OCI-LY3 (cell line): ENCODE measurements around the gene GPATCH4.

ENCODE experiments used
- H2AFZ ChIP-seq: fragments of 200-600, 300-600 bp; shearing (Covaris generic); 2 replicates; pipeline ENCODE4 v1.6.0; 2014; ENCODE audit warnings: antibody characterized with exemption, low read depth, low read length
- H3K27ac ChIP-seq: fragments of 200-600, 300-600 bp; sonication (generic); 2 replicates; pipeline ENCODE4 v1.5.1; 2014; ENCODE audit warnings: mild to moderate bottlenecking, low read length, moderate library complexity, mixed read lengths
- H3K27me3 ChIP-seq: fragments of 200-600, 300-600 bp; sonication (generic); 2 replicates; pipeline ENCODE4 v1.6.1; 2014; ENCODE audit warnings: low read depth, low read length, mixed read lengths
- H3K36me3 ChIP-seq: fragments of 200-600, 300-600 bp; sonication (generic); replicated peaks from 2 replicates; pipeline ENCODE3; 2014; ENCODE audit warnings: low read depth, low read length, mixed read lengths
- H3K4me1 ChIP-seq: fragments of 300-600, 200-600 bp; sonication (generic); 2 replicates; pipeline ENCODE4 v1.6.1; 2014; ENCODE audit warnings: low read length, mixed read lengths
- H3K4me2 ChIP-seq: fragments of 200-600, 300-600 bp; sonication (generic); 2 replicates; pipeline ENCODE4 v1.6.1; 2014; ENCODE audit warnings: low read length, mixed read lengths
- H3K4me3 ChIP-seq: fragments of 300-600, 200-600 bp; sonication (generic); 2 replicates; pipeline ENCODE4 v1.5.1; 2014; ENCODE audit warnings: antibody characterized with exemption, mild to moderate bottlenecking, low read length, moderate library complexity
- H3K79me2 ChIP-seq: fragments of 300-600, 200-600 bp; shearing (Covaris generic); 2 replicates; pipeline ENCODE4 v1.6.1; 2014; ENCODE audit warnings: mild to moderate bottlenecking, low read length, mixed read lengths
- H3K9ac ChIP-seq: fragments of 300-600, 200-600 bp; shearing (Covaris generic); 2 replicates; pipeline ENCODE4 v1.6.0; 2014; ENCODE audit warnings: mild to moderate bottlenecking, low read length, moderate library complexity
- H3K9me3 ChIP-seq: fragments of 200-600, 300-600 bp; shearing (Covaris generic); 2 replicates; pipeline ENCODE4 v1.6.1; 2014; ENCODE audit warnings: low read length, mixed read lengths; ENCODE audit not compliant: insufficient read depth
- H4K20me1 ChIP-seq: fragments of 200-600, 300-600 bp; sonication (generic); 2 replicates; pipeline ENCODE4 v1.6.1; 2016; ENCODE audit warnings: low read length, mixed read lengths; ENCODE audit not compliant: insufficient read depth
- CTCF ChIP-seq: fragments of 200-600, 300-600 bp; sonication (generic); IDR thresholded peaks from 2 replicates; pipeline ENCODE4 v1.5.1; 2014; ENCODE audit warnings: antibody characterized with exemption, low read length, low read depth
- EZH2phosphoT487 ChIP-seq: fragments of 200-600 bp; shearing (Covaris generic); IDR thresholded peaks from 2 replicates; pipeline ENCODE4 v1.6.1; 2018; ENCODE audit warnings: antibody characterized with exemption, mixed run types, low read depth

Gene GPATCH4

GRCh38 chr1:156646738-156647211, 45.5 kb upstream of the GPATCH4 start:
- H3K36me3 ChIP-seq: no peaks in the 10 kb centered on the region
- H3K27me3 ChIP-seq: peaks cover 51% of the 10 kb centered on the region
- TF ChIP-seq EZH2phosphoT487 (no peak), CTCF (no peak)
- H4K20me1 ChIP-seq: peaks cover 11% of the 10 kb centered on the region; the same call in 1 of the 2 replicates
- no peaks in the 10 kb centered on the region for H3K9me3 ChIP-seq
- H3K9ac ChIP-seq: no peak overlapping the region
- H3K4me3 ChIP-seq: no peak overlapping the region
- H3K27ac ChIP-seq: no peak overlapping the region
- no peak overlapping the region for H2AFZ ChIP-seq
- H3K79me2 ChIP-seq: no peaks in the 10 kb centered on the region
- H3K4me2 ChIP-seq: no peak overlapping the region
- no peaks in the 10 kb centered on the region for H3K4me1 ChIP-seq

GRCh38 chr1:156645666-156646065, 44.4 kb upstream of the GPATCH4 start:
- Histone ChIP-seq H3K4me3 (no peak overlapping the region), H3K9ac (no peak overlapping the region), H3K9me3 (no peaks in the 10 kb centered on the region), H3K4me1 (no peaks in the 10 kb centered on the region), H4K20me1 (peaks cover 5% of the 10 kb centered on the region; the same call in 1 of the 2 replicates), H3K36me3 (no peaks in the 10 kb centered on the region), H3K4me2 (no peak overlapping the region), H3K27me3 (peaks cover 51% of the 10 kb centered on the region), H3K27ac (no peak overlapping the region), H2AFZ (no peak overlapping the region), H3K79me2 (no peaks in the 10 kb centered on the region)
- TF ChIP-seq CTCF: no peak
- no peak for TF ChIP-seq EZH2phosphoT487

GRCh38 chr1:156645056-156645455, 43.8 kb upstream of the GPATCH4 start:
- no peak overlapping the region for H3K9ac ChIP-seq
- no peak for TF ChIP-seq CTCF
- no peak for TF ChIP-seq EZH2phosphoT487
- no peak overlapping the region for H3K4me2 ChIP-seq
- peaks cover under 1% of the 10 kb centered on the region; the same call in 1 of the 2 replicates for H4K20me1 ChIP-seq
- H3K27me3 ChIP-seq: peaks cover 48% of the 10 kb centered on the region
- H3K9me3 ChIP-seq: no peaks in the 10 kb centered on the region
- no peaks in the 10 kb centered on the region for H3K36me3 ChIP-seq
- no peak overlapping the region for H2AFZ ChIP-seq
- no peaks in the 10 kb centered on the region for H3K4me1 ChIP-seq
- H3K79me2 ChIP-seq: no peaks in the 10 kb centered on the region
- H3K4me3 ChIP-seq: no peak overlapping the region
- no peak overlapping the region for H3K27ac ChIP-seq

GRCh38 chr1:156644640-156645039, 43.4 kb upstream of the GPATCH4 start:
- H3K9ac ChIP-seq: no peak overlapping the region
- H3K27ac ChIP-seq: no peak overlapping the region
- H4K20me1 ChIP-seq: no peaks in the 10 kb centered on the region
- H3K4me2 ChIP-seq: no peak overlapping the region
- no peak overlapping the region for H2AFZ ChIP-seq
- H3K36me3 ChIP-seq: no peaks in the 10 kb centered on the region
- no peaks in the 10 kb centered on the region for H3K4me1 ChIP-seq
- no peaks in the 10 kb centered on the region for H3K9me3 ChIP-seq
- TF ChIP-seq CTCF (no peak), EZH2phosphoT487 (no peak)
- H3K27me3 ChIP-seq: peaks cover 48% of the 10 kb centered on the region
- no peaks in the 10 kb centered on the region for H3K79me2 ChIP-seq
- no peak overlapping the region for H3K4me3 ChIP-seq
